Measurements from ENCODE around the gene USP54.

Gene USP54

GRCh38 chr10:73517166-73517888 is 73.8 kb downstream of the USP54 start:
- no peak for DNase-seq

GRCh38 chr10:73512207-73512743 is 78.9 kb downstream of the USP54 start:
- DNase-seq, result no peak

- DNase-seq, result no peak
Measured at GRCh38 chr10:73509695-73510094, 81.4 kb downstream of the USP54 start.

- no peak for DNase-seq
Measured at GRCh38 chr10:73506491-73506890, 84.7 kb downstream of the USP54 start.

- DNase-seq, result no peak
Measured at GRCh38 chr10:73506074-73506473, 85.1 kb downstream of the USP54 start.

- DNase-seq, result no peak
Measured at GRCh38 chr10:73503037-73503436, 88.1 kb downstream of the USP54 start.

GRCh38 chr10:73501651-73502050 is 89.5 kb downstream of the USP54 start:
- peak; percentile 35 for DNase-seq

- DNase-seq, result no peak
Measured at GRCh38 chr10:73497623-73498022, 93.5 kb downstream of the USP54 start.

- DNase-seq, result peak; percentile 95
Measured at GRCh38 chr10:73495884-73496674, 95.1 kb downstream of the USP54 start, which contains the start of gene PPP3CB. Gene PPP3CB, minus strand, starts transcription at chr10:73496024. Its CDS starts 135 bp downstream, at chr10:73495889.

- peak; percentile 96 for DNase-seq
Measured at GRCh38 chr10:73495226-73495883, 95.8 kb downstream of the USP54 start.

GRCh38 chr10:73494877-73495225 is 96.3 kb downstream of the USP54 start:
- DNase-seq, result no peak

- DNase-seq, result no peak
Measured at GRCh38 chr10:73494213-73494612, 96.9 kb downstream of the USP54 start.

- DNase-seq, result no peak
Measured at GRCh38 chr10:73493781-73494180, 97.4 kb downstream of the USP54 start.

GRCh38 chr10:73486601-73487000 is 104.5 kb downstream of the USP54 start:
- no peak for DNase-seq

GRCh38 chr10:73485320-73485719 is 105.8 kb downstream of the USP54 start:
- DNase-seq, result no peak

GRCh38 chr10:73480158-73480557 is 111.0 kb downstream of the USP54 start:
- DNase-seq, result no peak

GRCh38 chr10:73478636-73479035 is 112.5 kb downstream of the USP54 start:
- no peak for DNase-seq

- no peak for DNase-seq
Measured at GRCh38 chr10:73471226-73471625, 119.9 kb downstream of the USP54 start.

GRCh38 chr10:73469579-73469978 is 121.6 kb downstream of the USP54 start:
- peak; percentile 46 for DNase-seq

GRCh38 chr10:73467206-73467605 is 123.9 kb downstream of the USP54 start:
- DNase-seq, result no peak

GRCh38 chr10:73465978-73466726 is 125.0 kb downstream of the USP54 start:
- DNase-seq, result no peak

GRCh38 chr10:73460897-73461296 is 130.2 kb downstream of the USP54 start:
- DNase-seq, result no peak

Data from suppressor macrophage treated with lipopolysaccharide for 4 hours (primary cell).